AG10803 (cell line): Measurements from ENCODE around the gene PDGFD.

Source experiments
- DNase-seq: peaks from one replicate; pipeline ENCODE4 v3.0.0; 2010; ENCODE audit warnings: low read depth
- H3K4me3 ChIP-seq: 2 replicates; pipeline ENCODE4 v1.5.1; 2011; ENCODE audit warnings: mild to moderate bottlenecking, low read length, control low read depth
- TF ChIP-seq, protein P1 (sequence below): conservative IDR thresholded peaks from 2 replicates; pipeline ENCODE4 v1.5.1; 2011; ENCODE audit warnings: mild to moderate bottlenecking, low read length, control low read depth, inconsistent platforms

The PDGFD gene

DNA sequence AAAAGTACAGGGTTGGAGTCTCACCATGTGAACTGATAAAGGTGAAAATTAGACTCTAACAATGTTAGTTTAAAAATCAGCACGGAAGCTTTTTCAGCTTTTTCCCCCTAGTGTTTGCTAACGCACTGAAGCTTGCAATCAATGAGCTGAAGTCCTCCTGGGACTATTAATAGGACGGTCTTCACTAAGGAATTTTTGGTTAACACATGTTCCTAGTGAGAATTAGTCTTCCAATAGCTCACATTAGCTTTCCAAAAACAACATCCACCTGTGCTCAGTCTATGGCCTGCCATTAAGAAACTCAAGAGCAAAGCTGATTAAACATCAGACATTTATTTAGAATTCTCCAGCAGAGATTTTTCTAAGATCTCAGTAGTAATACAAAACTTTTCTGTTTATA is 154.2 kb downstream of the PDGFD start:
- TF ChIP-seq, protein P1, sequence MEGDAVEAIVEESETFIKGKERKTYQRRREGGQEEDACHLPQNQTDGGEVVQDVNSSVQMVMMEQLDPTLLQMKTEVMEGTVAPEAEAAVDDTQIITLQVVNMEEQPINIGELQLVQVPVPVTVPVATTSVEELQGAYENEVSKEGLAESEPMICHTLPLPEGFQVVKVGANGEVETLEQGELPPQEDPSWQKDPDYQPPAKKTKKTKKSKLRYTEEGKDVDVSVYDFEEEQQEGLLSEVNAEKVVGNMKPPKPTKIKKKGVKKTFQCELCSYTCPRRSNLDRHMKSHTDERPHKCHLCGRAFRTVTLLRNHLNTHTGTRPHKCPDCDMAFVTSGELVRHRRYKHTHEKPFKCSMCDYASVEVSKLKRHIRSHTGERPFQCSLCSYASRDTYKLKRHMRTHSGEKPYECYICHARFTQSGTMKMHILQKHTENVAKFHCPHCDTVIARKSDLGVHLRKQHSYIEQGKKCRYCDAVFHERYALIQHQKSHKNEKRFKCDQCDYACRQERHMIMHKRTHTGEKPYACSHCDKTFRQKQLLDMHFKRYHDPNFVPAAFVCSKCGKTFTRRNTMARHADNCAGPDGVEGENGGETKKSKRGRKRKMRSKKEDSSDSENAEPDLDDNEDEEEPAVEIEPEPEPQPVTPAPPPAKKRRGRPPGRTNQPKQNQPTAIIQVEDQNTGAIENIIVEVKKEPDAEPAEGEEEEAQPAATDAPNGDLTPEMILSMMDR, result no peak
- DNase-seq, result no peak
- no peak overlapping the region for H3K4me3 ChIP-seq

DNA sequence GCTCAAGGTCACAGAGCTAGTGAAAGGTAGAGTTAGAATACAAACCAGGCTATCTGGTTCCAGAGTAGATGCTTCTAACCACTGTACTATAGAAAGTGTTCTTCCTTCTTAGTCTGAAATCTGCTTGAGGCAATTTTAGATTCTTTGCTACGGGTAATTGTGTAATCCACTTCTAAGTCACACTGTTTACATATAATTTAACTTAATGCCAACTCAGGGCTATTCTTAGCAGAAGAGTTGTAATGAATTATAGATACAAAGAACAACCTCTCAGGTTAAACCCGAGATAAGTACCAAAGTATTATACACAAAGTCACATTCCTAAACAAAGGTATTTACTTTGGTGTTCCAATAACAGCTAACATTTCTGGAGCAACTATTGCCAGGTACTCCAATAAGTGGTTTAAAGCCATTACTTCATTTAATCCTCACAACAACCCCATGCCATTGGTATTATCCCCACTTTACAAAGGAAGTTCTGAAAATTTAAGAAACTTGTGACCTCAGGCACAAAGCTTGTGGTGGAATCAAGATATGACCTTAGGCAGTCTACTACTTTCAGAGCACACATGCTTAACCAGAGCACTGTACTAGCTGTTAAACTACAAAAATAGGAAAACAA is 158.6 kb downstream of the PDGFD start:
- TF ChIP-seq, protein P1, result no peak
- peak; percentile 36 for DNase-seq

DNA sequence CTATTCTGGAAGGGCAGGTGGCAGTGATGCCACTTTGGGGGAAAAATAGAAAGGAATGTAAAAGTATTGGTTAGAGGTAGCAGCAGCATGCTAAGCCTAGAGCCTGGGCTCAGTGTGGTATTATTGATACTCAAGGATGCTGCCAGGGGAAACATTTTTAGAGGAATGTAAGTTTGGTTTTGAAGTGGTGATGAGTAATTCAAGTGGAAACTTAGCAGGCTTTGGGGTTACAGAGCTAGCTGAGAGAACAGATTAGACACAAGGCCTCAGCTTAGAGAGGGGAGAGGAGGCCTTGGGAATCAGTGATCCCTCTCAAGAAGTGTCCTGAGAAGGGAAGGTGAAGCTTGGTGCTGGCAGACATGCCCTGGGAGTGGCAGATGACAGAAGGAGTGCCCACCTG is 160.5 kb downstream of the PDGFD start:
- peak; percentile 78 for DNase-seq
- TF ChIP-seq, protein P1, result no peak
- no peak overlapping the region for H3K4me3 ChIP-seq

More for the DNA sequence above, 158.6 kb downstream of the PDGFD start:
- H3K4me3 ChIP-seq, result no peak overlapping the region

DNA sequence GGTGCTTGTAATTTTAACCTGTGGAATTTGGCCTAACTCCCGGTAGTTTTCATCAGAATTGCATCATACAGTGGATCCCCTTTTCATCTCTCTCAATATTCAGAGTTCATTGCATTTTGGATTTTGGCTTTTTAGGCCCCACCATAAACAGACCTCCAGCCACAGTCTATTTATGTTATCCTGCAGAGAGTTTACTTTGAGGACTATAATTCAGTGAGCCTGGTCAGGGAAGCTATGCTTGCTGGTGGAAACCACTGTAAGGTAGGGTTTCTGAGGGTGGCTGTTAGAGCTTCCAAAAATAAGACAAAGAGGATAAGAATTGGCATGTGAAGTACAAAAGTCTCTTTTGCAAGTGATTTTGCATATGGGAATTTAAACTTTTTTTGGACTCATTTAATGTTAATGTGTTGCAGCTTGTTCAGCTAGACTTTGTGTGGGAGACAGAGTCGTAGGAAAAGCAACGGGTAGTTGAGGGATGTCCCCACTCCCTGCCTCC is 162.3 kb downstream of the PDGFD start:
- peak; percentile 48 for DNase-seq
- TF ChIP-seq, protein P1, result no peak
- no peak overlapping the region for H3K4me3 ChIP-seq

DNA sequence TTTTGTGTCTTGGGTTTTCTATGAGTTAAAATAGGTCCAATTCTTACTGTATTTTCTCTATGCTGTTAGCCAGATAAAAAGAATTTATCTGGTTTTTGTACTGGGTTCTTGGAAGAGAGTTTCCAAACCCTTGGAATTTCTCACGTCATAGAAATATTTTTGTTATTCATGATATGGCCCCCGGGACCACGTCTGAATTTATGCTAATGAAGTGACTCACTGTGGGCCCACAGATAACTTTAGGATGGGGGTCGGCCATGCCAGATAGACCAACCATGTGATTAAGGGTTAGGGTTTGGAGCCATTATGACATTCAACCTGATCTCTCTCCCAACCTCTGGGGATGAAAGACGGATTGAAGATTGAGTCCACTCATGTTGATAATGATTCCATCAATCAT is 163.1 kb downstream of the PDGFD start:
- DNase-seq, result peak; percentile 79
- TF ChIP-seq, protein P1, result no peak
- H3K4me3 ChIP-seq, result no peak overlapping the region

DNA sequence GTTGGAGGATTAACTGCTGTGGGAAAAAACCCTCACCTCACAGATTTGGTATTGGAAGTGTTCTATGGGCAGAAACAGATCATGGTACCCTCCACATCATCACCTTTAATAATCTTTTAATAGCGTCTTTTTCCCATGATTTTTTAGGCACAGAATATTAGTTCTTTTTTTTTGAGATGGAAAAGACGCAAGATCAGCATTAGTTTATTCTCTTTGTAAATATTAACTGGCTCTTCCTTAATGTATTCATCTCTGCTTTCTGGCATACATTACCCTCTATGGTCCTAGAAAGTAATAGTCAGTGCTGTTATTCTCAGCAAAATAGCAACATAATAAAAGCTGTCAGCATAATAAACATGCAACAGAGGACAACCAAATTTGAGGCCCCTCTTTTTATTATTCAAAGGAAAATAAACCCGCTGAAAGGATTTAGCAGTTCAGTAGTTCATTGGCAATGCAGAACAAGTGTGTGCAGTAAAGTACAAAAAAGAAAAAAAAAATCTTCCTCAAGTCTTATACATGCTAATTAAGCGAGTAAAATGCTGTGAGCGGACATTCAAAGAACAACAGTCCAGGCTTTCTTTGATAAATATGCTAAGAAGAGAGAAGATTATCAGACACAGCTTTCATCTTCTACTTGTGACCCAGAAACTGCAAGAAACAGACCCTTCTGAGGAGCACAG is 165.0 kb downstream of the PDGFD start:
- TF ChIP-seq, protein P1, result no peak
- H3K4me3 ChIP-seq, result no peak overlapping the region
- no peak for DNase-seq

DNA sequence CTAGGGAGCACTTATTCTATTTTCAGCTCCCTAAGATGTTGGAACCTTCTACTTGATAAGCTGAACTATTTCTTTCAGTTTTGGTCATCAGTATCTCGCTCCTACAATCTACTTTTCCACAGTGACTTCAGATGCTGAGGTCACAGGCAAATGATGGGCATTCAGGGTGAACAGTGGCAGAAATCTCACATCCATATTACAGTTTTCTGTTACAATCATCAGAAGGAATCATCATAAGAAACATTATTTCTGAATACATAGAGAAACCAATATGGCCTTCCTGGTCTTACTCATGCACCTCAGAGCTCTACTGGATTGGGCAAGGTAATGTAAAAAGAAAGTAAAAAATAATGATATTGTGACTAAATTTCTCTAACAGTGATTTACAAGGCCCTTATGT is 166.9 kb downstream of the PDGFD start:
- DNase-seq, result no peak
- no peak overlapping the region for H3K4me3 ChIP-seq
- TF ChIP-seq, protein P1, result no peak
